OCI-LY7 (cell line): ENCODE data around the gene MYOZ1. TPM values are rescaled to one million over a fixed set of nuclear protein-coding genes. Genes with fewer than 3 reads are reported as not detected.

Experiments
- BruUV-seq: library from RNA; stranded (reverse); fragments of 400-500 nt; replicated peaks from 2 replicates; lab custom pipeline; 2021; lab: Mats Ljungman, UMichigan
- CTCF ChIA-PET: fragments of 300-600 bp; sonication (Branson Sonifier 250); formaldehyde crosslinking; loops from one replicate; lab custom pipeline; 2022; ENCODE audit warnings: antibody characterized with exemption; ENCODE audit not compliant: unreplicated experiment; lab: Charles Lee
- POLR2A ChIA-PET: fragments of 300-600 bp; sonication (Branson Sonifier 250); formaldehyde crosslinking; loops from one replicate; lab custom pipeline; 2022; ENCODE audit warnings: antibody characterized with exemption; lab: Charles Lee
- DNase-seq: peaks from one replicate; pipeline ENCODE4 v3.0.0-alpha.2; 2015; ENCODE audit warnings: low spot score
- H2AFZ ChIP-seq: fragments of 200-600 bp; sonication (generic), shearing (Covaris generic); 2 replicates; pipeline ENCODE4 v1.6.1; 2014; ENCODE audit warnings: mild to moderate bottlenecking, antibody characterized with exemption, low read length, moderate library complexity
- H3K27ac ChIP-seq: fragments of 200-600 bp; sonication (generic); 2 replicates; pipeline ENCODE4 v1.5.1; 2014; ENCODE audit warnings: mixed run types, low read depth, mild to moderate bottlenecking, moderate library complexity, low read length, inconsistent platforms; ENCODE audit not compliant: poor library complexity, severe bottlenecking
- H3K36me3 ChIP-seq: fragments of 200-600 bp; sonication (generic); 2 replicates; pipeline ENCODE4 v1.6.1; 2014; ENCODE audit warnings: mild to moderate bottlenecking, antibody characterized with exemption, low read length, moderate library complexity, mixed read lengths; ENCODE audit not compliant: insufficient read depth
- H3K4me1 ChIP-seq: fragments of 200-600 bp; sonication (generic); 2 replicates; pipeline ENCODE4 v1.5.1; 2014; ENCODE audit warnings: mild to moderate bottlenecking, low read length; ENCODE audit not compliant: insufficient read depth, poor library complexity, severe bottlenecking
- H3K4me2 ChIP-seq: fragments of 200-600 bp; sonication (generic); 2 replicates; pipeline ENCODE4 v1.6.1; 2014; ENCODE audit warnings: mild to moderate bottlenecking, low read length
- H3K4me3 ChIP-seq: fragments of 200-600 bp; sonication (generic); 2 replicates; pipeline ENCODE4 v1.5.1; 2014; ENCODE audit warnings: mild to moderate bottlenecking, low read depth, low read length; ENCODE audit not compliant: poor library complexity, severe bottlenecking
- H3K79me2 ChIP-seq: fragments of 200-600 bp; sonication (generic); 2 replicates; pipeline ENCODE4 v1.6.1; 2016; ENCODE audit warnings: low read depth, mild to moderate bottlenecking, low read length, moderate library complexity, mixed read lengths; ENCODE audit not compliant: insufficient read depth
- H3K9me2 ChIP-seq: fragments of 200-600 bp; sonication (generic); 2 replicates; pipeline ENCODE4 v1.6.1; 2016; ENCODE audit warnings: mild to moderate bottlenecking, low read length, mixed read lengths; ENCODE audit not compliant: insufficient read depth
- H3K9me3 ChIP-seq: fragments of 200-600 bp; sonication (generic); 2 replicates; pipeline ENCODE4 v1.6.1; 2014; ENCODE audit warnings: mild to moderate bottlenecking, mixed run types, low read length, mixed read lengths
- H4K20me1 ChIP-seq: fragments of 200-600 bp; sonication (generic); 2 replicates; pipeline ENCODE4 v1.6.1; 2014; ENCODE audit warnings: mild to moderate bottlenecking, antibody characterized with exemption, low read length, moderate library complexity, mixed read lengths; ENCODE audit not compliant: insufficient read depth
- EZH2phosphoT487 ChIP-seq: fragments of 200-600 bp; sonication (generic); IDR thresholded peaks from 2 replicates; pipeline ENCODE4 v1.6.1; 2018; ENCODE audit warnings: low read depth, borderline replicate concordance, mild to moderate bottlenecking, mixed run types, antibody characterized with exemption, low read length, moderate library complexity, mixed read lengths
- intact Hi-C: fragments of 100-400 bp; cut with micrococcal nuclease; formaldehyde crosslinking; loops from one replicate; pipeline ENCODE4 v1.10.0; 2022; ENCODE audit not compliant: unreplicated experiment
- total RNA-seq, 2 experiments: library from RNA; depleted of rRNA in 1 of 2; stranded (reverse); fragments of >200 nt in 1 of 2; shearing (Covaris generic) in 1 of 2; gene quantifications; 2 replicates each; pipeline ENCODE4 v1.2.3, GENCODE V29; 2014 to 2022
- TF ChIP-seq, protein P1 (sequence below): fragments of 200-600 bp; sonication (generic); conservative IDR thresholded peaks from 2 replicates; pipeline ENCODE4 v1.5.1; 2014; ENCODE audit warnings: mild to moderate bottlenecking, antibody characterized with exemption, low read length, moderate library complexity, mixed read lengths

The MYOZ1 gene
- total RNA-seq, 2 experiments from 2014 or later, result not detected

DNA sequence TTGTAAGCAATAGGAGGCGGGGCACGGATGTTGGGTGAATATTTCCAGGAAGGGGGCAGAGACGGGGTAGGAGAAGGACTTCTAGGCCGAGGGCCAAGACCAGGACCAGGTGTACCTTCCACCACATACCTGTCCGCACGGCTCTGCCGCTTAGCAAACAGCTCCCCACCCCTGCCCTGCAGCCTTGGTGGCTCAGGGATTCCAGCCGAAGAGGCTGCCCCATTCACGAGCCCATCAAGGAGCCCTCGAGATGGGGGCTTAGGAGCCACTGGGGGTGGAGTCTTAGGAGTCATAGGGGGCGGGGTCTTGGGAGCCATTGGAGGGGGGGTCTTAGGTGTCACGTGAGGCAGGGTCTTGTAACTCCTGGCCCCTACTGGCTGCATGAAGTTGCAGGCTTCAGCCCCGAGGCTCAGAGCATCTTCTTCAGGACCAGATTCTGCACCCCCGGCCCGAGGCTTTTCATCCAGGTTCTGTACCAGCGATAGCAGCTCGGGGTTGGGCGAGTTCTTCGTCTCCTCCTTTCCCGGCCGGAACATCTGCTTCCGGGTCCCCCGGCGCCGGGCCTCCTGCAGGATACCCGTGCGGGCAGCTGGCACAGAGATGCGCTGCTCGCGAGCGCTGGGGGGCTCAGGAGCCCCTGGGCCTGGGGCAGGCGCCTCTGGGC is 6.1 kb upstream of the MYOZ1 start:
- ChIA-PET CTCF (no interaction called here), POLR2A (no interaction called here)
- Histone ChIP-seq H3K9me3 (no peaks in the 10 kb centered on the region), H3K27ac (no peak overlapping the region), H2AFZ (no peak overlapping the region), H3K4me2 (no peak overlapping the region), H3K4me1 (peaks cover 5% of the 10 kb centered on the region), H3K9me2 (no peaks in the 10 kb centered on the region), H3K36me3 (no peaks in the 10 kb centered on the region), H4K20me1 (no peaks in the 10 kb centered on the region), H3K79me2 (no peaks in the 10 kb centered on the region), H3K4me3 (no peak overlapping the region)
- no peak for TF ChIP-seq EZH2phosphoT487
- TF ChIP-seq, protein P1, sequence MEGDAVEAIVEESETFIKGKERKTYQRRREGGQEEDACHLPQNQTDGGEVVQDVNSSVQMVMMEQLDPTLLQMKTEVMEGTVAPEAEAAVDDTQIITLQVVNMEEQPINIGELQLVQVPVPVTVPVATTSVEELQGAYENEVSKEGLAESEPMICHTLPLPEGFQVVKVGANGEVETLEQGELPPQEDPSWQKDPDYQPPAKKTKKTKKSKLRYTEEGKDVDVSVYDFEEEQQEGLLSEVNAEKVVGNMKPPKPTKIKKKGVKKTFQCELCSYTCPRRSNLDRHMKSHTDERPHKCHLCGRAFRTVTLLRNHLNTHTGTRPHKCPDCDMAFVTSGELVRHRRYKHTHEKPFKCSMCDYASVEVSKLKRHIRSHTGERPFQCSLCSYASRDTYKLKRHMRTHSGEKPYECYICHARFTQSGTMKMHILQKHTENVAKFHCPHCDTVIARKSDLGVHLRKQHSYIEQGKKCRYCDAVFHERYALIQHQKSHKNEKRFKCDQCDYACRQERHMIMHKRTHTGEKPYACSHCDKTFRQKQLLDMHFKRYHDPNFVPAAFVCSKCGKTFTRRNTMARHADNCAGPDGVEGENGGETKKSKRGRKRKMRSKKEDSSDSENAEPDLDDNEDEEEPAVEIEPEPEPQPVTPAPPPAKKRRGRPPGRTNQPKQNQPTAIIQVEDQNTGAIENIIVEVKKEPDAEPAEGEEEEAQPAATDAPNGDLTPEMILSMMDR, result no peak
- DNase-seq, result no peak
- BruUV-seq, result no TSS peak
- intact Hi-C loops, result no loop called here

- CTCF ChIA-PET, result no interaction called here
- BruUV-seq, result no TSS peak
- intact Hi-C loops, result no loop called here
- Histone ChIP-seq H4K20me1 (no peaks in the 10 kb centered on the region), H3K4me3 (no peak overlapping the region), H2AFZ (no peak overlapping the region), H3K4me2 (no peak overlapping the region), H3K36me3 (no peaks in the 10 kb centered on the region), H3K9me3 (no peaks in the 10 kb centered on the region), H3K4me1 (peaks cover 5% of the 10 kb centered on the region), H3K9me2 (no peaks in the 10 kb centered on the region), H3K27ac (no peak overlapping the region), H3K79me2 (no peaks in the 10 kb centered on the region)
- POLR2A ChIA-PET, result no interaction called here
- TF ChIP-seq EZH2phosphoT487, result no peak
- TF ChIP-seq, protein P1, result no peak
- no peak for DNase-seq
Observed at GRCh38 chr10:73646598-73647041, 5.3 kb upstream of the MYOZ1 start.

GRCh38 chr10:73645251-73645650 is 4.0 kb upstream of the MYOZ1 start:
- H3K27ac ChIP-seq, result no peak overlapping the region
- no peaks in the 10 kb centered on the region for H4K20me1 ChIP-seq
- H3K4me1 ChIP-seq, result peaks cover 5% of the 10 kb centered on the region
- CTCF ChIA-PET, result interaction anchor here (0.6 to 2.4 kb wide), 2 partner anchors 115 to 200 kb away, joined by 6 to 9 read pairs; no protein-coding TSS in a partner anchor
- no peaks in the 10 kb centered on the region for H3K36me3 ChIP-seq
- TF ChIP-seq EZH2phosphoT487, result no peak
- TF ChIP-seq, protein P1, result no peak
- intact Hi-C loops, result no loop called here
- H3K9me2 ChIP-seq, result no peaks in the 10 kb centered on the region
- no peak for DNase-seq
- POLR2A ChIA-PET, result interaction anchor here (0.7 to 1.9 kb wide), 2 partner anchors 116 to 185 kb away, joined by 3 to 5 read pairs; no protein-coding TSS in a partner anchor
- H3K4me3 ChIP-seq, result no peak overlapping the region
- no peaks in the 10 kb centered on the region for H3K79me2 ChIP-seq
- H3K4me2 ChIP-seq, result no peak overlapping the region
- H3K9me3 ChIP-seq, result no peaks in the 10 kb centered on the region
- BruUV-seq, result no TSS peak
- H2AFZ ChIP-seq, result 0 out of 2 replicates have a peak overlapping the region, but pooled peaks have one; percentile 17
